Mononuclear cell (primary cell): ENCODE results near the gene RALA. TPM values are rescaled to one million over a fixed set of nuclear protein-coding genes. Genes with fewer than 3 reads are reported as not detected.

Experiments
- H3K27me3 ChIP-seq: 2 replicates; pipeline ENCODE4 v1.6.0; 2011; ENCODE audit warnings: low read length, control low read depth; ENCODE audit not compliant: insufficient read depth
- H3K4me1 ChIP-seq: 2 replicates; pipeline ENCODE4 v1.5.1; 2011; ENCODE audit warnings: mild to moderate bottlenecking, low read length, control low read depth; ENCODE audit not compliant: insufficient read depth
- H3K4me3 ChIP-seq: 2 replicates; pipeline ENCODE4 v1.5.1; 2011; ENCODE audit warnings: mild to moderate bottlenecking, low read length, moderate library complexity
- H3K9me3 ChIP-seq: 2 replicates; pipeline ENCODE4 v1.5.1; 2011; ENCODE audit warnings: low read depth, mild to moderate bottlenecking, control low read depth, low read length
- total RNA-seq: library from RNA; depleted of rRNA; stranded (reverse); fragments of >200 nt; gene quantifications from one replicate; pipeline ENCODE4 v1.2.3, GENCODE V29; 2012

Gene RALA
- total RNA-seq, 1 donor = 10.6 TPM

DNA sequence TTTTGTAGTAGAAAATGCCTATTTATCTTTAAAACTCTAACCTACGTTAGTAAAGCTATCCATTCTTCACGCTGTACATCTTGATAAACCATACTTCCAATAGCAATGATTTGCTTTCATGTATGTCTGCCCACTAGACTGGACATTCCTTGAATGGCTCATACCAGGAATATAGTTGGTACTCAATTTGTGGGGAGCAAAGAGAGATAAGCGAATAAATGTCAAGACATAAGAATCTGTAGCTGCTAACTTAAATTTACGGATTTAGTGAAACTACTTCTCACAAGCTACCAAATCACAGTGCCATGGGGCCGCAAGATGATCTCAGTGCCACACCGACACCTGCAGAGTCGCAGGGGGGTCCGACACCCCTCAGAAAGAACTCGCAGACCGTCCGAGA, 763 bp upstream of the RALA start:
- H3K4me3 ChIP-seq = peak overlapping the region; percentile 81
- no peaks in the 10 kb centered on the region for H3K27me3 ChIP-seq
- no peaks in the 10 kb centered on the region for H3K9me3 ChIP-seq
- peaks cover 21% of the 10 kb centered on the region for H3K4me1 ChIP-seq

DNA sequence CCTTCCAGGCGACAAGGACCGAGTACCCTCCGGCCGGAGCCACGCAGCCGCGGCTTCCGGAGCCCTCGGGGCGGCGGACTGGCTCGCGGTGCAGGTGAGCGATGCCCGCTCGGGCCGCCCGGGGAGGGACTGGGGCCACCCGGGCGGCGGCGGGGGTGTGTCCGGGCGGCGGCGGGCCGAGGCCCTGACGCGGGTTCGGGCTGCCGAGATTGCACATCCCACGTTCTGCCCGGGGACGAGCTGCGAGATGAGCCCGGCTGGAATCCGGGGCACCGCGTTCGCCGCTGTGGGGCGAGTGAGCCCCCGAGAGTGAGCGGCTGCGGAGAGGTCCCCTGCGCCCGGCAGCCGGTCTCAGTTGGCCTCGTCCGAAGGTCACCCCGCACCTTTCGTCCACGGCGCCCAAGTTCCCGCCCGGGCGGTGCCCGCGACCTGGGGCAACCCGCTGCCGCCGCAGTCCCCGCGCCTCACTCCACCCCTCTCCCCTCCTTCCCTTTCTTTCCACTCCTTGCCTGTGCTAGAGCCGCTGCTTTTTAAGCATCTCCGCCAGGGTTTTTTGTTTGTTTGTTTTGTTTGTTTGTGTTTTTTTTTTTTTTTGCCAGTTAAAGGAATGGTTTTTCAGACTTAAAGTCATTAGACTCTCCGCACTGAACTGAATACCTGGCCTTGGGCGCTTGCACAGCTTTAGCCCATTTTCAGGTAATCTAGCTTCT, 515 bp downstream of the RALA start:
- H3K4me3 ChIP-seq = peak overlapping the region; percentile 81
- H3K4me1 ChIP-seq = peaks cover 21% of the 10 kb centered on the region
- no peaks in the 10 kb centered on the region for H3K27me3 ChIP-seq
- no peaks in the 10 kb centered on the region for H3K9me3 ChIP-seq

DNA sequence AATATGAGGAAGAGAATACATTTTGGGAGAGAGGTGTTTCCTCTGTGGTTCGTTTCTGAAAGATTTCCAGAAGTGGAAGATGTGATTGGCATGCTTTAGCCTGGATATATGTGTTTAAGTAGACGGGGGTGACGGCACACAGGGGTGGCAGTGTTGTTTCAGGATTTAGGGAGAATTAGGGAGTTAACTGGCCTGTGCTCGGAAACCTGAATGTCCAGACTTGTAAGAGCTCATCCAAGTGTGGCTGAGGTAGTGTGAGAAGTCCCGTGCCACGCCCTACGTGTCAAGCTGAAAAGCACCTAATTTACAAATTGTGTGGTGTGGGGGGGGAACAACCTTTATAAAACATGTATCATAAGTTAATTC, 1.1 kb downstream of the RALA start:
- peak overlapping the region; percentile 81 for H3K4me3 ChIP-seq
- no peaks in the 10 kb centered on the region for H3K9me3 ChIP-seq
- no peaks in the 10 kb centered on the region for H3K27me3 ChIP-seq
- H3K4me1 ChIP-seq = peaks cover 21% of the 10 kb centered on the region

DNA sequence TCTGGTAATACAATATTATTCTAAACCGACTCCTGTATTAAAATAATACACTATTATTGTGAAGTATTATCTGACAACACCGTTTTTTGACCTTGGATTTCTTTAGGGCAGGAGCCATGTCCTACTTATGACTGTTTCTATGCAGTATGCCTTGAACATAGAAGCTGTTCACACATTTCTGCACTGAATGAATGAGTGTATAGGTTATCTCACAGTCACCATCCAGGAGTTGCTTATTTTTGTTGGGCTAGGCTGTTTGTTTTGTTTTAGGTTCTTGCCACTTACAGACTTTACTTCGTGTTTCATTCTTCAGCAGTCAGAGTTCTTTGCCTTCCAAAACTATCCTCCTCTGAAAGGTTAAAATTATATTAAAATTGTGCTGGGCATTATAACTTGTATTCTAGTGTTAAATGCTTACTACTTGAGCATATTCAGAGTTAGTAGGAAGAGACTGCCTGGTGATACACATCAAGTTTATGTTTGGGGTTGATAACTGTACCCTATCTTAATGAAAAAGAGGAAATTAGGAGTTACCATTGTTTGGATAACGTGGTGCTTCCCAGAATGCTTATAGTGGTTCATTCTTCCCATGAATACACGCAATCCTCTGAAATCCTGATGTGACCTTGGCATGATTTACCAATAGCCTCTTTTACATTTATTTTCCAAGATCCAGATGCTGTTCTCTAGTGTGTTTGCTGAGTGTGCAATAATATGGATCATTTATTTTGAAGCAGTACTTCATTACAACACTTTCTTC, 1.7 kb downstream of the RALA start:
- no peaks in the 10 kb centered on the region for H3K27me3 ChIP-seq
- H3K4me3 ChIP-seq = no peak overlapping the region
- peaks cover 21% of the 10 kb centered on the region for H3K4me1 ChIP-seq
- H3K9me3 ChIP-seq = no peaks in the 10 kb centered on the region

DNA sequence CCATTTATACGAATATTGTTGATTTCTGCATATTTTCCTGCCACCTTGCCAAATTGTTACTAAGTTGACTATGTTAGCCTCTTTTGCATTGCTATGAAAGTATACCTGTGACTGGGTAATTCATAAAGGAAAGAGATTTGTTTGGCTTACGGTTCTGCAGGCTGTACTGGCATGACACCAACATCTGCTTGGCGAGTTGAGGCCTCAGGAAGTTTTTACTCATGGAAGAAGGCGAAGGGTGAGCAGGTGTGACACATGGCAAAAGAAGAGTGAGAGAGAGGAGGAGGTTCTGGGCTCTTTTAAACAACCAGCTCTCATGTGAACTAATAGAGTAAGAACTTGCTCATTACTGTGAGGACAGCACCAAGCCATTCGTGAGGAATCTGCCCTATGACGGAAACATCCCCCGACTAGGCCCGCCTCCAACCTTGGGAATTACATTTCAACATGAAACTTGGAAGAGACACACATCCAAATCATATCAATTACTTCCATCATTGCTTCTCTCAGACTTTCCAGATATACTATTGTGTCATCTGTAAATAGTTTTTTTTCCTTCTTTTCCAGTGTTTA, 8.4 kb downstream of the RALA start:
- peaks cover 14% of the 10 kb centered on the region for H3K4me1 ChIP-seq
- no peaks in the 10 kb centered on the region for H3K27me3 ChIP-seq
- no peaks in the 10 kb centered on the region for H3K9me3 ChIP-seq
- no peak overlapping the region for H3K4me3 ChIP-seq

DNA sequence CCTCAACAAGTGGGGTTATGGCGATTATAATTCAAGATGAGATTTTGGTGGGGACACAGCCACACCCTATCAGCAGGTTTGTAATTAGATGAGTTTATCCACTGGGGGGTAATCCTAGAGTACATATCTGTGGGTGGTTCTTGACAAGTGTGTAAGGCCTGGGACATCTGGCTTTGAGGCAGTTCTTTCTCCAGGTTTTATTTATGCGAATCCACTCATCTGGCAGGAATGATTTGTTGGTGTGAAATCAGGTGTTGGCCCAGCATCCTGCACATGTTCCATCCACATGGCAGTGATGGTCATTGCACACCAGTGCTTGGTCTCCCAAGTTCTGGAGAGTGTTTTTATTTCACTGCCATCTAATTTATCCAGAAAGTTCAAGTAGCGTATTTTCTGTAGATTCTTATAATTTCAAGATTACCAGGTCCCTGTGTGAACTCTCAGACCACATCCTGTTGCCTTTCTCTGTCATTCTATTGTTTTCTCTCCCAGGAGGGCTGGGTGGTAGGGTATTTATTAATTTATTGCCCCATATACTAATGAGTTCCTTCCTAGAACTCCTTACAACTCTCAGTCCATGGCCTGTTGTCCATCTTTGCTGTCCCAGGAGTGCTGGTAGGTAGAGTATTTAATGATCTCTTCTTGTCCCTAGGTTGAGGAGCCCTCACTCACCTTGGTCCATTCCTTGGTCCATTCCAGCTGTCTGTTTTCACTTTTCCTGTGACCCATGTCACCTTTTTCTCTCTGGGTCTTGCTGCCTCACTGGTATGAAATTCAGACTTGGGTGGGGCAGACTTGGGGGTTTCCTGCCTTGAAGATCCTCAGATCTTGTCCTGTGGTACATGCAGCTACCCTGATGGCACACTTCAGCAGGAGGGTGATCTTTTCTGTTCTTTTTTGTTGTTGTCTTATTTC, 10.4 kb downstream of the RALA start:
- Histone ChIP-seq H3K27me3 (no peaks in the 10 kb centered on the region), H3K9me3 (no peaks in the 10 kb centered on the region), H3K4me1 (peaks cover 14% of the 10 kb centered on the region), H3K4me3 (no peak overlapping the region)

DNA sequence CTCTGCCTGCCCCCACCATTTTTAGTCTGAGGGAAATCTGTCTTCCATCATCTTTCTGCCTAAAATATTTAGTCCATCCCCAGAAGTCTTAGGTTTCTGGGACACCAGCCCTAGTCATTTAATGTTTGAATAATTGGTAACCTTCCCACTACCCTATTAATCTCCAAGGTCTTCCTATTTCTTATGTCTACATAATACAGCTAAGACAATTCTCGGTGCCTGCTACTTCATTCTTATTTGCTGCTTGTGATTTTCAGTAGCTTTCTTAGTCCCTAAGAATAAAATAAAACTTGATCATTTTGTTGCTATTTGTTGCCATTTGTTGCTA, 11.1 kb downstream of the RALA start:
- no peaks in the 10 kb centered on the region for H3K27me3 ChIP-seq
- H3K9me3 ChIP-seq = no peaks in the 10 kb centered on the region
- H3K4me3 ChIP-seq = no peak overlapping the region
- H3K4me1 ChIP-seq = peaks cover 14% of the 10 kb centered on the region

DNA sequence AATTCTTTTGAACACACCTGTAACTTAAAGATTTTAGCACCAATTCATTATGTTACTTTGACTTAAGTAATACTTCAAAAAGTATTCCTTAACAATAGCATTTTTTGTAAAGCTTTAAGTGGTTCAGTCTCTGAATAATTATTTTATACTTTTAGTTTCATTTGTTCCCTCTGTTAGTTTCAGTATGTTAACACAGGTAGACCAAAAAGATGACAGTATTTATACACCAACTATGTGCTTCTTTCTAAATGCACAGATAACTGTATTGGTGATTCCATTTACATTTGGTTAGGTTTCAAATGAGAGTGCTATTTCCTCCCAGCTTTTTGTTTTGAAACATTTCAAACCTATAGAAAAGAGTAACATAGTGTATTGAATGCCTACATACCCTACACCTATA, 14.0 kb downstream of the RALA start:
- peaks cover 14% of the 10 kb centered on the region for H3K4me1 ChIP-seq
- H3K9me3 ChIP-seq = no peaks in the 10 kb centered on the region
- H3K4me3 ChIP-seq = no peak overlapping the region
- no peaks in the 10 kb centered on the region for H3K27me3 ChIP-seq

DNA sequence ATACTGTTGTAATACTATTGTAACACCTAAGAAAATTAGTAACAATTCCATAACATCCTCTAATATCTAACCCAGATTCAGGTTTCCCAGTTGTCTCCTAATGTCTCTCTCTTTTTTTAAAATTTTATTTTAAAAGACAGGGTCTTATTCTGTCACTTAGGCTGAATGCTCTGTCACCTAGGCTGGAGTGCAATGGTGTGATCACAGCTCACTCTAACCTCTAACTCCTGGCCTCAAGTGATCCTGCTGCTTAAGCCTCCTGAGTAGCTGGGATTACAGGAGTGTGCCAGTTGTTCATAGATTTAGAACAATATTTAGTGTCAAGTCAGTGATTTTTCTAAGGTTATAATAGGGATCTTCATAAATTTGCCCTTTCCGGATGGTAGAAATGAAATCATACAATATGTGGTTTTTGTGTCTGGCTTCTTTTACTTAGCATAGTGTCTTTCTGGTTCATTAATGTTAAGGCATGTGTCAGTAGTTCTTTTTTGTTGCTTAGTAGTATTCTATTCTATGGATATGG, 14.7 kb downstream of the RALA start:
- H3K4me3 ChIP-seq = no peak overlapping the region
- H3K4me1 ChIP-seq = peaks cover 14% of the 10 kb centered on the region
- H3K27me3 ChIP-seq = no peaks in the 10 kb centered on the region
- H3K9me3 ChIP-seq = no peaks in the 10 kb centered on the region

DNA sequence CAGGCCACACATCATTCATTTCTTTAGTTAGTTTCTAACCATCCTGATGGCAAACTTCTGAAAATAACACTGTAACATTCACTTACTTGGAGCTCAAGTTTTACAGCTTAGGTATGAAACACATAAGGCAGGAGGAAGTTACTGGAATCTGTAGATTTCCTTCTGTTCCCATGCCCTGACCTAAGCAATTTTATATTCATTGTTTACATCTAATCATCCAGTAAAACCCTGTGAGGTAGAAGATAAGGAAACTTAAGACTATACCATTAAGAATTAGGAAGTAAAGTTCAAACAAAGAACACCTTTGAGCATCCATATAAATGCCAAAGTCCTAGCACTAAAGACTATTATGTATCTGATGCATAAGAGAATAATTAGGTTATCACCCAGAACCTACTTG, 19.5 kb downstream of the RALA start:
- no peaks in the 10 kb centered on the region for H3K4me1 ChIP-seq
- H3K9me3 ChIP-seq = no peaks in the 10 kb centered on the region

DNA sequence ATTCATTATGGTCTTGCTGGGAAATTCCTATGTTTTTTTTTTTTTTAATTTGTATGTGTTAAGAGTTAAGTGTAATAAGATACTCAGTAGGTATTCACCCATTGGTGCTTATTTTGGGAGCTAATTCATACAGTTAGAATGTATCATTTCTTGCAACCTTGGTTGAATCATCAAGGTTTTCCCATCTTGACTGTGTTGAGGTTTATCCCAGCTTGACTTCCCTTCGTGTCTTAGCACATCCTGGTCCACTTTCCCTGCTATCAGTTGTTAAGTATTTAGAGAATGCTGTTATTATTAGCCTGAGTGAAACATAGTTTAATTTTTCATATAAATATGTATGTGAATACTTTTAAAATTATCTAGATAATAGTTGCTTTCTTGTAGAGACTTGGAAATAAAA, 20.8 kb downstream of the RALA start:
- Histone ChIP-seq H3K4me3 (no peak overlapping the region), H3K4me1 (no peaks in the 10 kb centered on the region), H3K9me3 (no peaks in the 10 kb centered on the region)

More for the DNA sequence above, 19.5 kb downstream of the RALA start:
- Histone ChIP-seq H3K27me3 (no peaks in the 10 kb centered on the region), H3K4me3 (no peak overlapping the region)

DNA sequence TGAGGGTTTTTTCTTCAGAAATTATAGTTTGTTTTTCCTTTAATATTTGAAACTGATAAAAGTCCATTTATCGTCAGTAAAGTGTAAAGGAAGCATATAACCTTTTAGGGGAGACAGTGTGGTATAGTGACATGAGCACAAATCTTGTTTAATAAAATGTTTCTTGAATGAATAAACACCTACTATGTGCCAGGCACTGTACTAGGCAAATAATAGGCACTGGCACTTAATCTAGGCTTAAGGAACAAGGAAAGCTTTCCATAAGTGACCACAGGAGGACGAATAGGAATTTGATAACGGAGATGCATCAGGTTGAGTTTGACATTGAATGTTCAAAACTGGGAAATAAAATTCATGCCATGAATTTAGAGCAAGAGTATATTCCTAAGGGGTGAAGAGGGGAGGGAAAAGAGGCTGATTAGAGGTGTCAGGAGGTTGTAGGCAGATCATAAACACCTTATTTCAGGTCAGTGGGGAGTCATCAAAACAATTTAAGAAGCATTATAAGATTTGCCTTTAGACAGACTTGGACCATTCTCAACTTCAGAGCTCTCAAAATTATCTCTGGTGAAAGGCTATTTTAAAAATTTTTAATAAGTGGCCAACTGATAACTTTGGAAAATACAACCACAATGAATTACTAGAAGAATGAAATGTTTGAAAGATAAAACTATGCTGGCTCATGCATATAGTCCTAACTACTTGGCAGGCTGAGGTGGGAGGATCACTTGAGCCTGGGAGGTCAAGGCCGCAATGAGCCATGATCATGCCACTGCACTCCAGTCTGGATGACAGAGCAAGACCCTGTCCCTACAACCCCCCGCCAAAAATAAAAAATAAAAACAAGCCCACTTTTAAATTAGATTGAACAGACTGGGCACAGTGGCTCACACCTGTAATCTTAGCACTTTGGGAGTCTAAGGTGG, 22.4 kb downstream of the RALA start:
- Histone ChIP-seq H3K27me3 (no peaks in the 10 kb centered on the region), H3K9me3 (no peaks in the 10 kb centered on the region), H3K4me1 (no peaks in the 10 kb centered on the region), H3K4me3 (no peak overlapping the region)

More for the DNA sequence above, 20.8 kb downstream of the RALA start:
- no peaks in the 10 kb centered on the region for H3K27me3 ChIP-seq

DNA sequence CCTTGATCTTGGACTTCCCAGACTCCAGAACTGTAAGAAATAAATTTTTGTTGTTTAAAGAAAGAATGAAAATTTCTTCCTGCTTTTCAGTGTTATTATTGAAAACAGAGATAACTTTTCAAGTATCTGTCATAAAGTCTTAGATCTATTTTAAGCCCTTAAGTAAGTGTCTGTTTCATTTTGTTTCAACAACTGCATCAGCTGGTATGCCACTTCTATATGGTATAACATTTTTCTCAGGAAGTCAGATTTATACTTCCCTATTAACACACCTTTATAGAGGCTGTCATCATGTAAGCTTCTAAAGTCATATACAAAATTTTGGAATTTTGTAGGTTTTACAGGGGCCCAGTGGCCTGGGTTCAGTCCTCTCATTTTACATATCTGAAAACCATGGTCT, 24.4 kb downstream of the RALA start:
- no peaks in the 10 kb centered on the region for H3K27me3 ChIP-seq
- no peaks in the 10 kb centered on the region for H3K4me1 ChIP-seq
- no peaks in the 10 kb centered on the region for H3K9me3 ChIP-seq
- H3K4me3 ChIP-seq = no peak overlapping the region

DNA sequence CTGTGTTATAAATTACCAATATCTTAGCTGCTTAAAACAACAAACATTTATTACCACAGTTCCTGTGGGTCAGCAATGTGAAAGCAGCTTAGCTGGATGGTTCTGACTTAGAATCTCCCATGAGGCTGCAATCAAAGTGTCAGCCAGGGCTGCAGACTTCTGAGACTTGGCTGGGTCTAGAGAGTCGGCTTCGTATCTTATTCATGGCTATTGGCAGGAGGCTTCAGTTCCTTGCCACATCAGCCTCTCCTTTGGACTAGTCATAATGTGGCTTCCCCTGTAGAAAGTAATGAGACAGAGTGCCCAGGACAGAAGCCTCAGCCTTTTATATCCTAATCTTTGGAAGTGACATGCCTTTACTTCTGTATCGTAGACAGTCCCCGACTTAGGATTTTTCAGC, 27.3 kb downstream of the RALA start:
- H3K4me3 ChIP-seq = no peak overlapping the region
- no peaks in the 10 kb centered on the region for H3K9me3 ChIP-seq
- H3K27me3 ChIP-seq = no peaks in the 10 kb centered on the region
- H3K4me1 ChIP-seq = no peaks in the 10 kb centered on the region
